Measurements from ENCODE around the gene ANKRD45.
"Not testable (repeated sequence)": the region's sequence is repeated elsewhere in the genome, so short reads cannot be mapped to it uniquely, and the experiment has no call there.

ANKRD45 gene, protein sequence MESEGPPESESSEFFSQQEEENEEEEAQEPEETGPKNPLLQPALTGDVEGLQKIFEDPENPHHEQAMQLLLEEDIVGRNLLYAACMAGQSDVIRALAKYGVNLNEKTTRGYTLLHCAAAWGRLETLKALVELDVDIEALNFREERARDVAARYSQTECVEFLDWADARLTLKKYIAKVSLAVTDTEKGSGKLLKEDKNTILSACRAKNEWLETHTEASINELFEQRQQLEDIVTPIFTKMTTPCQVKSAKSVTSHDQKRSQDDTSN

GRCh38 chr1:173669491-173669941 lies at the start of gene ANKRD45:
ANKRD45 (minus strand) TSS chr1:173669851; CDS start chr1:173659418, 10,433 bp downstream.
- peak; percentile 46 for DNase-seq (ENCODE audit: low spot score)

GRCh38 chr1:173717238-173717637 lies 47.6 kb upstream of the ANKRD45 start:
- no peak for DNase-seq (ENCODE audit: low spot score)

GRCh38 chr1:173715538-173715844 lies 45.8 kb upstream of the ANKRD45 start:
- DNase-seq (ENCODE audit: low spot score): no peak

DNA sequence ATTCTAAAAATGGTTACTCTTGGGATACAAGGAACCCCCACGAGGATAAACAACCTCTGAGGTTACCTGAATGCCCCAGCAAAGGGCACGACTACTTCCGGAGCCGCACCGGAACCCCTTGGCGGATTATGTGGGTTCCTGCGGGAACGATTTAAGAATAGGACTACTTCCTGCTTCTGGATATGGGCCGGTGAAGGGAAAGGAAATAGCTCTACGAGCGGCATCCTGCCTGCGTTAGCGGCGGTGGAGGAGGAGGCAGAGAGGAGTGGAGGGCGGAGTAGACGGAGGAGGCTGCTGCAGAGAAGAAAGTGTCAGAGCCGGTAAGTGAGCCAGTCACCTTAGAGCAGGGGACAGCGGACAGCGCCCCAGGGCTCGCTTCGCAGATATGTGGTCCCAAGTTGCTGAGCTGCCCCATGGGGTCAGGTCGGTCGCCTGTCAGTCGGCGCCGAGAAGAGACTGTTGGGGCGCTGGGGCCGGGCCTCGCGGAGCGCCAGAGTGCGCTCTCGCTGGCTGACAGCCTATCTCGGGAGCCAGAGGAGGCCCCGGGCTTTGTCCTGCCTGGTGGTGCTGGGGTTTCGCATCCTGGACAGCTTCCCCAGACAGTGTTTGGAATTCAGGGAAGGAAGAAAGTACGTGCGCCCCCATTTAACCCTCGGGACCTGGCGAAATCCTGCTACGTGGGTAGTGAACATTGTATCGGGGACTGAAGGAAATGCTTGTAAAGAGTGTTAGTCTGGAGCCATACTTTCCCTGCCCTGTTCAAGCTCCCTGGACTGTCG lies 45.3 kb upstream of the ANKRD45 start, which contains the start of gene KLHL20:
Gene KLHL20 (plus strand): TSS at position 223 of the 779 bp plus-strand sequence. CDS start 1,063 bp downstream, outside the sequence.
- peak; percentile 84 for DNase-seq (ENCODE audit: low spot score)

- no peak for DNase-seq (ENCODE audit: low spot score)
Measured at GRCh38 chr1:173714441-173714758, 44.7 kb upstream of the ANKRD45 start.

DNA sequence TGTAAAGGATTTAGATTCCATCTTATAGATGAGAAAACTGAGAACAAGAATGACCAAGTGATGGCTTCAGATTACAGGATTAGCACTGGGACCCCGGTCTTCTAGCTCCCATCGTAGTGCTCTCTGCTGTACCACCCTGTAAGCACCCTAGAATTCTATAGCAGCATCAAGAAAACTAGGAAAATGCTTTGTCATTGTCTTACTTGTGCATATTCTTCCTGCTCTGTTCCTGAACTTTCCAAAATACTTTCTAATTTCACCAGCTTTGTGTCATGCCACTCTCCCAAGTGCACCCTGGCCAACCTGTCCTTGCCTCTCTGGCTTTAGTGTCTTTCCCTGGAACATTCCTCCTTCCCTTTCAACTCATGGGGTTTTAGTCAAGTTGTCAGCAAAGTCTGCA lies 39.1 kb upstream of the ANKRD45 start:
- no peak for DNase-seq (ENCODE audit: low spot score)

DNA sequence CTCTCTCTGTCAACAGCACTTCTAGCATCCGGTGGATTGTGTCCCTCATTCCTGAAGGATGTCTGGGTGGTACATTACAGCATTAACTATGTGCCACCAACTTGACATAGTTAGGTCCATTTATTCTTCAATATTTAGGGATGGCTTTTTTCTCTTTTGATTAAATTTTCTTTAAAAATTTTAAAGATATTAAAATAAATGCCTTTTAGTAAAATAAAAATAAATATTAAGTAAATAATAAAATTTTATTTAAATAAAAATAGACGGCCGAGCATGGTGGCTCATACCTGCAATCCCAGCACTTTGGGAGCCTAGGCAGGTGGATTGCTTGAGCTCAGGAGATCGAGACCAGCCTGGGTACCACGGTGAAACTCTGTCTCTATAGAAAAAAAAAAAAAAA lies 35.5 kb upstream of the ANKRD45 start:
- DNase-seq (ENCODE audit: low spot score): no peak

GRCh38 chr1:173702736-173703135 lies 33.1 kb upstream of the ANKRD45 start:
- no peak for DNase-seq (ENCODE audit: low spot score)

GRCh38 chr1:173701299-173701698 lies 31.6 kb upstream of the ANKRD45 start:
- not testable (repeated sequence) for DNase-seq (ENCODE audit: low spot score)

DNA sequence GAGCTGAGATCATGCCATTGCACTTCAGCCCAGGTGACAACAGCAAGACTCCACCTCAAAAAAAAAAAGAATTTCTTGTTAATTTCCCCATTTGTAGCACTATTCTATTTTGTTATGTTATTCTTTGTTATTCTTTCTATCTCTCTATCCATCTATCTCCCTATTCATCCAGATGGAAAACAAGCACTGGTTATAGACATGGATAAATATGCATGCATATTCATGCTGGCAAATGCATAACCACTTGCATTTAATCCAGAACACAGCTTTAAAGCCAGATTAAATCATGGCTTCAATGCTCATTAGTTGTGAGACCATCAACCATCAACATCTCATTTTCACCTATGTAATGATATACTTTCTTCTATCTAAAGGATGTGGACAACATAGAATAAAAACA lies 23.6 kb upstream of the ANKRD45 start:
- DNase-seq (ENCODE audit: low spot score): no peak

DNA sequence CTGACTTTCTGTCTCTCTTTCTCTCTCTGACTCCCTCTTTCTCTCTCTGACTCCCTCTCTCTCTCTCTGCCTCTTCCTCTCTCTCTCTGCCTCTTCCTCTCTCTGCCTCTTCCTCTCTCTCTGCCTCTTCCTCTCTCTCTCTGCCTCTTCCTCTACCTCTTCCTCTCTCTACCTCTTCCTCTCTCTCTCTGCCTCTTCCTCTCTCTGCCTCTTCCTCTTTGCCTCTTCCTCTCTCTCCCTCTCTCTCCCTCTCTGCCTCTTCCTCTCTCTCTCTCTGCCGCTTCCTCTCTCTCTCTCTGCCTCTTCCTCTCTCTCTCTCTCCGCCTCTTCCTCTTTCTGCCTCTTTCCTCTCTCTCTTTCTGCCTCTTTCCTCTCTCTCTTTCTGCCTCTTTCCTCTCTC lies 18.6 kb upstream of the ANKRD45 start:
- no peak for DNase-seq (ENCODE audit: low spot score)

DNA sequence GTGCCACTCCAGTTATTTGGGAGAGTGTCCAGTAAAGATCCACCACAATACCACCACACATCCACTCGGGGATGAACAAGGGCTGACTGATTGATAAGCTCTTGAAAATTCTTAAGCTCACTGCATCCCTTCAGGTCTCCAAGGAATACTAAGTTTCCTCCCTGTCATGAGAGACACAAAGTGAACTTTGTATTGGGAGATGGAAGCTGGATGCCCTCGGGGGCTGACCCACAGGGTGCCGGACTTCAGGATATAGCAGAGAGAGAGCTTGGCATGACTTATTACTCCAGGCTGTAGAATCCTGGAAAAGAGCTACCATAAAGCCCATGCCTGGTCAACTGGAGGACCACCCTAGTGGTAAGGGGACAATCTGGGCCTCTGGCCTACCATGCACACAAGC lies 15.5 kb upstream of the ANKRD45 start:
- not testable (repeated sequence) for DNase-seq (ENCODE audit: low spot score)

- DNase-seq (ENCODE audit: low spot score): not testable (repeated sequence)
Measured at GRCh38 chr1:173683838-173684237, 14.2 kb upstream of the ANKRD45 start.

DNA sequence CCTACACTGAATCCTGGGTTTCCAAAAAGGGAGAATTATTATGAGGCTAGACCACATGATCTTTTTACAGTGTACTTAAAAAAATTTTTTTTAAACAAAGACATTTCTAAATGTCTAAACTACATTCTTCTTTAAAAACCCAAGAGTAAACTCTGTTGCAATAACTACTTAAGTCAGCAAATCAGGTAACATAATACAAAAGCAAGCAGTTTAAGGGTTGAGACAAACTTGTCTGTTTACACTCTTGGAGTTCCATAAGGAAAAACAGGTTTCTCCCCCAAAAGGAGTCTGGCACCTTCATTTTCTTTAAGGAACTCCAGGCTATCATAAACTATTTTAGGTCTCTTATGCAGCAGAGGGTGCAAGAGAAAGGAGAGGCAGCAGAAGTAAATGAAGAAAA lies 12.5 kb upstream of the ANKRD45 start:
- DNase-seq (ENCODE audit: low spot score): no peak

DNA sequence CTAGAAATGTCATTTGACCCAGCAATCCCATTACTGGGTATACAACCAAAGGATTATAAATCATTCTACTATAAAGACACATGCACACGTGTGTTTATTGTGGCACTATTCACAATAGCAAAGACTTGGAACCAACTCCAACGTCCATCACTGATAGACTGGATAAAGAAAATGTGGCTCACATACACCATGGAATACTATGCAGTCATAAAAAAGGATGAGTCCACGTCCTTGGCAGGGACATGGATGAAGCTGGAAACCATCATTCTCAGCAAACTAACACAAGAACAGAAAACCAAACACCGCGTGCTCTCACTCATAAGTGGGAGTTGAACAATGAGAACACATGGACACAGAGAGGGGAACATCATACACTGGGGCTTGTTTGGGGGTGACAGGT lies 10.5 kb upstream of the ANKRD45 start:
- DNase-seq (ENCODE audit: low spot score): not testable (repeated sequence)

DNA sequence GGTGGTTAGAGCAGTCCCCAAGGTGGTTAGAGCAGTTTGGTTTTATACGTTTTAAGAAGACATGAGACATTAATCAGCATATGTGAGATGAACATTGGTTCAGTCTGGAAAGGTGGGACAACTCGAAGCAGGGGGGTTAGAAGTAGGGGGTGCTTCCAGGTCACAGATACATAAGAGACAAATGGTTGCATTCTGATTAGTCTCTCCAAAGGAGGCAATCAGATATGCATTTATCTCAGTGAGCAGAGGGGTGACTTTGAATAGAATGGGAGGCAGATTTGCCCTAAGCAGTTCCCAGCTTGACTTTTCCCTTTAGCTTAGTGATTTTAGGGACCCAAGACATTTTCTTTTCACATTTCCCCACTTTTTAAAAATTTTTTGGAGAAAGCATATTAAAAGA lies 4.8 kb upstream of the ANKRD45 start:
- DNase-seq (ENCODE audit: low spot score): not testable (repeated sequence)

GRCh38 chr1:173666646-173667045 lies 3.0 kb downstream of the ANKRD45 start:
- no peak for DNase-seq (ENCODE audit: low spot score)

DNA sequence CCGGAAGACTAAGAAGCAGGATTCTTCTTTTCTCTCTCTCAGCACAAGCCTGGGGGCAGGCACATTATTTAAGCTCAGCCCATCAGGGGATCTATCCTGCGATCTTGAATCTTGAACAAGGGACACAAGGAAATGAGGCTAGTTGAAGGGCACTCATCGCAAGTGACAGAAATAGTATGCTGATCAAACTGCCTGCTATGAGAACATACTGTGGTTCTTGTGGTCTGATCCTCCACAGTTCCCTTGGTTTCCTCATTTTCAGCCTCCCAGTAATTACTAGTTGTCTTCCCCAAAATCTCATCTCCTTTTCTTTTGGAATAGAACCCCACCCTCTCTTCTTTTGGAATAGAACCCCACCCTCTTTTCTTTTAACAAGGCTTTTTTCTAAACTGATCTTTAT lies 6.5 kb downstream of the ANKRD45 start:
- no peak for DNase-seq (ENCODE audit: low spot score)

DNA sequence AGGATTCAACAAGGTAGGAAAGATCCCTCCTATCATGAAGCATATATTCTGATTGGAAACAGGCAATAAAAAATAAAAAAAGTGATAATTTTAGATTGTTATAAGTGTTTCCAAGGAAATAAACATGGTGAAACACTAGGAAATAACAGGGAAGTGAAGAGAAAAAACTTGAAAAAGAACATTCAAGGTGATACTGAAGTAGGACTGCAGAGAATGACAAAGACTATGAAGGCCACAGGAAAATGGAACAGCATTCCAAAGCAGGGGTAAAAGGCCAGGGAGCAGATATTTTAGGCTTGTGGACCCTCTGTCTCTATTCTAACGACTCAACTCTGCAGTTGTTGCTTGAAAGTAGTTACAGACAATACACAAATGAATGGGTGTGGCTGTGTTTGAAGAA lies 7.9 kb downstream of the ANKRD45 start:
- no peak for DNase-seq (ENCODE audit: low spot score)

GRCh38 chr1:173661271-173661670 lies 8.4 kb downstream of the ANKRD45 start:
- no peak for DNase-seq (ENCODE audit: low spot score)

GRCh38 chr1:173660306-173660705 lies 9.3 kb downstream of the ANKRD45 start:
- no peak for DNase-seq (ENCODE audit: low spot score)

GRCh38 chr1:173648880-173649605 lies 20.6 kb downstream of the ANKRD45 start:
- DNase-seq (ENCODE audit: low spot score): no peak

- DNase-seq (ENCODE audit: low spot score): no peak
Measured at GRCh38 chr1:173646656-173647055, 23.0 kb downstream of the ANKRD45 start.

Measured in hematopoietic multipotent progenitor cell treated with erythropoietin and hydrocortisone succinate and interleukin-3 and kit ligand, for 15 days (in vitro differentiated cells).